ENCODE measurements around the gene RCOR3.

Gene RCOR3

DNA sequence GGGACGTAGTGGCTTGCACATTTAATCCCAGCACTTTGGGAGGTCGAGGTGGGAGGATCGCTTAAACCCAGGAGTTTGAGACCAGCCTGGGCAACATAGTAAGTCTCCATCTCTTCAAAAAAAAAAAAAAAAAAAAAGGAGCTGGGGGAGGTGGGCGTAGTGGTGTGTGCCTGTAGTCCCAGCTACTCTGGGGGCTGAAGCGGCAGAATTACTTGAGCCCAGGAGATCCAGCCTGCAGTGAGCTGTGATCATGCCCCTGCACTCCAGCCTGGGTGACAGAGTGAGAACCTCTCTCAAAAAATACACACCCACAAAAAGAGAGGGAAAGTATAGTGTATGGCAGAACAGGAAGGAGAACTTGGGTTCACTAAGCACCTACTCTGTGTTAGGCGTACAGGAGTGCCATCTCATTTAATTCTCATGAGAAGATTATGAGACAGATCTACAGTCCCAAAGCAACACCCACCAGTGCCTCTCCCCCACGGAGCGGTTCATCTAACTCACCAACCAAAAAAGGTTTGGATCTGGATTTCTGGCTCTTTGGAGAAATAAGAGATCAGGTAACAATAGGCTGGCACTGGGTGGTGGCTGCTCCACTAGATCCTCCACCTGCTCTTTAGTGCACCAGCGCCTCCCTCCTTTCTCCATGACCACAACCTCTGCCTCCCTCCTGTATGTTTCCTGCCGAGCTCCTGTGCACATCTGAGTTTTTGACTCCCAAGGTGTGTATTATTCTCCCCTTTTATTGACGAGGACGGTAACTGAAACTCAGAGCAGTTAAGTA is 66.0 kb downstream of the RCOR3 start:
- no peak for DNase-seq (ENCODE audit: low spot score)

DNA sequence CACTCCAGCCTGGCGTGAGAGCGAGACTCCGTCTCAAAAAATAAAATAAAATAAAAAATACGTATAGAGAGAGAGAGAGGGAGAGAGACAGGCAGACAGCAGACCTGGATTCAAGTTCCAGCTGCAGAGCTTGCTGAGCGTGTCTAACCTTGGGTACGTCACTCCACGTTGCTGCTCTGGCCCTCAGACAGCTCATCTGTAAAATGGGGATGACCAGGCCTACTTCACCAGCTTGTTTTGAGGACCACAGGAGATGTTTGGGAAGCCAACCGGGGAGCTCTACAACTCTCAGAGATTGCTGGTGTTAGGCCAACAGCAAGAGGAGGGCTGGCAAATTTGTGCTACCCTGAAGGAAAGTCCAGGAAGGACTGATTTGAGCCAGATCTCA is 67.0 kb downstream of the RCOR3 start:
- DNase-seq (ENCODE audit: low spot score) = no peak

DNA sequence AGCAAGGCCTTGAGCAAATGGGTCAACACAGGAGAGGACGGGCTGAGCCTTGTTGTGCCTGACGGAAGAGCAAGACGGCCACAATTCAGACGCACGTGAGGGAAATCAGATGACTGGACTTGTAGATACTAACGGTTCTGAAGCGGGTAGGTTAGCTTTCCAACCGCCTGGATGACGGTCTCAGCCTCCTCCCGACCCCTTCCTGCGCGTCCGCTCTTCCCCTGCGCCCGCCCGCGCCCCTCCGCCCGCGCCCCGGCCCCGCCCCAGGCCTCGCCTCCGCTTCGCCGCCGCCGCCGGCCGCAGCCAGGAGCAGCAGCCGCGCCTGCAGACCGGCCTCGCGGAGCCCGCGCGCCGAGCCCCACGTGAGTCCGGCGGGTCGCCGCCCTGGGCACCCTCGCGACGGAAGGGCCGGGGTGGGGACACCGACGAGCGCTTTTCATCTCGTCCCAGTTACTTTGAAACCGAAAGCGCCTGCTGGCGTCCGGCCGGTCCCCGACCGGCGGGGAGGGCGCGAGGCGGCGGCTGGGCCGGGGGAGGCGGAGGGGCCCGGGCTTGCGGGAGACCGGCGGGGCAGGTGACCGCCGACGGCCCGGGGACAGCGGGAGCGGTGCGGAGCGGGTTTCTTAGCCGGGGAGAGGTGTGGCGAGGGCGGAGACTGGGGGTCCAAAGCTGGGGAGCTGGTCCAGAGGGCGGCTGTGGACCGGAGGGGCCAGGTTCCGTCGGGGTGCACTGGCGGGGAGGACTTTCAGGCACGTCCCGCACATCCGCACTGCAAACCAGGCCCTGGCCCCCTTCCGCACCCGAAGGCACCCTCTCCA is 67.6 kb downstream of the RCOR3 start, which contains the start of gene TRAF5:
TSS of gene TRAF5 (plus strand) at position 306 of the 818 bp plus-strand sequence. CDS start 26,407 bp downstream, outside the sequence.
- DNase-seq (ENCODE audit: low spot score) = peak; percentile 48

- no peak for DNase-seq (ENCODE audit: low spot score)
Measured at GRCh38 chr1:211327346-211327921, 68.3 kb downstream of the RCOR3 start.

- DNase-seq (ENCODE audit: low spot score) = no peak
Measured at GRCh38 chr1:211328084-211328694, 69.0 kb downstream of the RCOR3 start.

GRCh38 chr1:211328866-211329475 is 69.8 kb downstream of the RCOR3 start:
- no peak for DNase-seq (ENCODE audit: low spot score)

- DNase-seq (ENCODE audit: low spot score) = no peak
Measured at GRCh38 chr1:211329764-211330201, 70.6 kb downstream of the RCOR3 start.

DNA sequence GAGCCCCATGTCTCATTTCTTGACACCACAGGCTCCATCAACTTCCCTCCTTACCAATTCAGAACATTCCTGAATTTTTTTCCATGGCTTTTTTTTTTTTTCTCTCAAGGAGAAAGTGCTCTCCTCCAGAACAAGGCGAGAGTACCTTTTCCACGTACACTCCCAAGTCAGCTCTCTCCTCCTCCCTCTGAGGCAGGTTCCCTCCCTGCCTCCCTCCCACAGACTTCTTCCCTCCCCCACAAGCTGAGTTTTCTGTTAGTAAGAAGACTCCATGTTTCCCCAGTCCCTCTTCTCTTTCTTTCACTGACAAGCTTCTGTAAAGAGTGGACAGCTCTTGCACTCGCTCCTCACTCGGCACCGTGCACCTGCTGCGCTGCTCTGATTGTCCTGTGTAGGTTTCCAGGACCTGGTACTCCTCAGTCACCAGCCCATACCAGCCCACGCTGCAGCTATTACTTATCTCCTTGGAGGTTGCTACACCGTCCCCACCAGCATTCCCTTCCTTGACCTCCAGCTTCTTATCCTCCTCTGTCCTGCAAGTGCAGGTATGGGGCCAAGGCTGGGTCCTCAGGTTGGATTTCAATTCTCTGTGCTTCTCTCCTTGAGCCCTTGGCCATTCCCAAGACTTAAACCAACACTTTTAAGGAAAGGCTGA is 71.2 kb downstream of the RCOR3 start:
- DNase-seq (ENCODE audit: low spot score) = no peak

DNA sequence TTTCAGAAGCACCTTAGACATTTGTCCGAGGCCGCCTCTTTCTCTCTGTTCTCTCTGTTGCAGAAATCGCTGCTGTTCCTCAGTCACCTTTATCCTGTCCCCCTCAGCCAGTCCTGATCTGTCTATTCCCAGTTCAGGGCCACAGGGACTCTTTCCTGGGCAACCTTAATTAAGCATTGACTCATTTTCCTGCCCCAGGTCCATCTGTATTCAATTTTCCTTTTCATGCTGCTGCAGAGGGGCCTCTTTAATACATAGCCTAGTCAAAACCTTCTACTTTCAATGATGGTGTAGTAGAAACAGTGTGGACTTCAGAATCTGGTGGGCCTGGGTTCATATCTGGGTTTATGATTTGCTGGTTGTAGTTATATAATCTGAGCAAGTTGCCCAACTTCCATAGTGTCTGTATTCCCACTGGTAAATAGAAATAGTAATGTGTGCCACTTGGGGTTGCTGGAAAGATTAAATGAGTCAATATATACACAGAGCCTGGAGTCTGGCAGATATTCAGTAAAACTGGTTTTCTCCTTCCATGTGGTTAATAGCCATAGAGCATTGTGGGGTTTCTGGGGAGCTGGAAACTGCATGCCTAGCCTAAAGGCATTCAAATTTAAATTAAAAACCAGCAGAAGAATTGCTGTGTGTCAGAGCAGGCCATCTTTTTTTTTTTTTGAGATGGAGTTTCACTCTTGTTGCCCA is 72.0 kb downstream of the RCOR3 start:
- DNase-seq (ENCODE audit: low spot score) = no peak

GRCh38 chr1:211332036-211332616 is 73.0 kb downstream of the RCOR3 start:
- no peak for DNase-seq (ENCODE audit: low spot score)

DNA sequence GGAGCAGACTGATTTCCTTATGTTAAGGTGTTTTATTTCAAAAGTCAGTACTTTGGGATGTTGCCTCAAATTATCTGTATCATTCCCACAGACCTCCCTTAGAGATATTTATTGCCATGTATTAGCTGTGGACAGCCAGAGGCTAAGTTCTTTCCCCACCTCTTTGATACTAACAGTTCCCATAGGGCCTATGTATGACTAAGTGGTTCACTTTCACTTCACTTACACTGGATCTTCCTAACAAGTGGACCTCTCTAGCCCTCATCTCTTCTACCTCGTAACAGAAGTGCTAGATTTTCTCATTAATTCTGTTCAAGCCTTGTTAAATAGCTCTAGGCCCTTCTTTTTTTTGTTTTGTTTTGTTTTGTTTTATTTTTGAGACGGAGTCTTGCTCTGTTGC is 73.7 kb downstream of the RCOR3 start:
- no peak for DNase-seq (ENCODE audit: low spot score)

GRCh38 chr1:211333906-211334305 is 74.7 kb downstream of the RCOR3 start:
- no peak for DNase-seq (ENCODE audit: low spot score)

- no peak for DNase-seq (ENCODE audit: low spot score)
Measured at GRCh38 chr1:211334986-211335385, 75.8 kb downstream of the RCOR3 start.

- no peak for DNase-seq (ENCODE audit: low spot score)
Measured at GRCh38 chr1:211335522-211336157, 76.5 kb downstream of the RCOR3 start.

DNA sequence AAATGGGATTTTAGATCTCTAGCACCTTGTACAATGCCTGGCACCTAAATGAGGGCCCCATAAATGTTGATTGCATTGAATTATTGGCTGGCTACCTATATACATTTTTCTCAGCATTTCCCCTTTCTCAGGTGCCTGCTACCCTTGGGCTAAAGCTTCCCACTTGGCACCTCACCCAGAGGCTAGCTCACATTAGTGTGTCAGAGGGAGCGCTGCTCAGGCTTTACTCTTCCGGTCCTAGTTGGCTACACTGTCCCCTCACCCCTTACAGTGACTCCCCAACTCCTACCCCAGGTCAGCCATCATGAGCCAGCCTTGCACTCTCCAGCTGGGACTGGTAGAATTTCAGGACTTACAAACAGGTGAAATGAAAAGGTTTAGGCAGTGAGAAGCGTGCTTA is 77.0 kb downstream of the RCOR3 start:
- DNase-seq (ENCODE audit: low spot score) = no peak

- DNase-seq (ENCODE audit: low spot score) = no peak
Measured at GRCh38 chr1:211336775-211337174, 77.6 kb downstream of the RCOR3 start.

DNA sequence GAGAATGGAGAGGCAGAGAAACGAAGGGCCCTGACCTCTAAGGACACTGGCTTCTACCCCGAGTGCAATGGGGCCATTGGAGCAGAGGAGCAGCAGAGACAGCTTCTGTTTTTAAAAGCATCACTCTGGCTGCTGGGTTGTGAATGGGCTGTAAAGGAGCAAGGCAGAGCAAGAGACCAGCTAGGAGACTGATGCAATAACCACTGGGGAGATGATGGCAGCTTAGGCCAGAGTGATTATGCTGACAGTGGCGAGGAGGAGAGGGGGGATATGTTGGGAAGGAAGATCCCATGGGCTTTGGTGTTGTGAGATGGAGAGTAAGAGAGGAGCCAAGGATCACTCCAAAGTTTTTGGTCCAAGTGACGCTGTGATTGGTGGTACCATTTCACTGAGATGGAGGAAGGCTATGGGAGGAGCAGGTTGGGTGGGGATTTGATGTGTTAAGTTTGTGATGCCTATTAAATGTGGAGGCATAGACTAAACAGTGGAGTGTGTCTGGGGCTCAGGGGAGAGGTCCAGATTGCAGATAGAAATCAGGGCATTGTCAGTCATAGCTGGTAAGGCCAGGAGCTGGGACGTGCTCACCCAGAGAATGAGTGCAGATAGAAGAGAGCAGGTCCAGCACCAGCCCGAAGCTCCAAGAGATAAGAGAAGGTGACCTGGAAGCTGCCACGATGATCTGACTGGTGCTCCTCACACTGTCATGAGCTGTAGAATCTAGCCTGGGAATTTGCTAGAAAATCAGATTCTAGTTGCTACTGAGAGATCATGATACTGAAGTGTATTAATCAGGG is 78.5 kb downstream of the RCOR3 start:
- DNase-seq (ENCODE audit: low spot score) = no peak

DNA sequence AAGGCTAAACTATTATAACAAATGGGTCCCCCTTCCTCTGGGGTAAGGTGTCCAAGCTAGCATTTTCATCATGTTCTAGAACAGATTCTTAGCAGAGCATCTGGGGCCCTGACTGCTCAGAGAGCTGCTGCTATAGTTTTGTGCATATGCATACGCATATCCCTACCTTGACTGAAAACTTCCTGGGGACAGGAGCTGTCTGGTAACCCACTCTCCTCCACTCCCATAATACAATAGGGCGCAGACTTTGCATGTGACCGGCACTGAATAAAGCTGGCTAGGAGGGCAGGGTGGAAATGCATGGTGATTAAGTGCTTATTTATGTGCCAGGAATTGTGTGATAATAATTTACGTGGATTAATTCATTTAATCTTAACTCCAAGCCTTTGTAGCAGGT is 79.1 kb downstream of the RCOR3 start:
- no peak for DNase-seq (ENCODE audit: low spot score)

DNA sequence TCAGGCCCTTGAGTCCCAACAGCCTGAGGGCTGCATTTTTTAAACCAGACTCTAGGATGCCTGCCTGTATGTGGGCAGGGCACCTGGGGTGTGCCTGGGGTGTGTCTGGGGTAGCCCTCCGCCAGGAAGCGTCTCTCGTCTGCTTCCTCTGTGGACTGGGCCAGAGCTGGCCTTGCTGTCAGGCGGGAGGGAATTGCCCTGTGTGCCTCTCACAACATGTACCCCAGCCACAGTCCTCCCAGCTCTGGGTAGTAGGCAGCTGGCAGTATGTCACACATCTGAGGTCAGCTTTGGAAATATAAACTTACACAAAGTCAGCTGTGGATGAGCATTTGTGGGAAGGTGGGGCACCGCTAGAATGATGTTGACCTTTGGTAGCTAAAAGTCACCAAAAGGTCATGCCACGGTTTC is 80.5 kb downstream of the RCOR3 start:
- DNase-seq (ENCODE audit: low spot score) = no peak
